Subcutaneous abdominal adipose tissue (tissue), 5 donors: ENCODE data around the gene CTTN.

ENCODE experiments used
- H3K27ac ChIP-seq: one replicate; pipeline ENCODE4 v1.7.0; 2013; ENCODE audit warnings: low read depth, mild to moderate bottlenecking, inconsistent platforms, low read length, moderate library complexity
- H3K27me3 ChIP-seq, 5 donors: one replicate each; pipeline ENCODE4 v1.7.0; 2013; ENCODE audit warnings: low read length in 5 of 5, inconsistent platforms in 1 of 5; ENCODE audit not compliant: control insufficient read depth in 5 of 5, insufficient read depth in 4 of 5
- H3K36me3 ChIP-seq, 5 donors: one replicate each; pipeline ENCODE4 v1.7.0; 2013; ENCODE audit warnings: low read length in 5 of 5; ENCODE audit not compliant: control insufficient read depth in 5 of 5, insufficient read depth in 5 of 5
- H3K4me1 ChIP-seq, 5 donors: one replicate each; pipeline ENCODE4 v1.7.0; 2013; ENCODE audit warnings: low read length in 5 of 5, mild to moderate bottlenecking in 3 of 5, moderate library complexity in 1 of 5; ENCODE audit not compliant: control insufficient read depth in 5 of 5, insufficient read depth in 5 of 5
- H3K4me3 ChIP-seq, 5 donors: one replicate each; pipeline ENCODE4 v1.7.0; 2013; ENCODE audit warnings: low read length in 5 of 5, low read depth in 1 of 5
- H3K9ac ChIP-seq, 5 donors: one replicate each; pipeline ENCODE4 v1.7.0; 2013; ENCODE audit warnings: low read length in 5 of 5, mild to moderate bottlenecking in 4 of 5, moderate library complexity in 3 of 5
- H3K9me3 ChIP-seq, 5 donors: one replicate each; pipeline ENCODE4 v1.7.0; 2013; ENCODE audit warnings: low read length in 5 of 5; ENCODE audit not compliant: control insufficient read depth in 5 of 5
- donor health status: healthy.
- donor health status: healthy.
- donor health status: healthy.
- donor health status: healthy.
- donor health status: healthy.

Gene CTTN

GRCh38 chr11:70397983-70398833, at the start of gene CTTN:
CTTN (plus strand) TSS chr11:70398529; CDS start chr11:70407298, 8,769 bp downstream.
- H3K27ac ChIP-seq, result peak within 1 kb of the TSS; percentile 75
- peaks cover 0 to 3% (median 0%) of the 10 kb centered on the region in 5 donors for H3K36me3 ChIP-seq
- H3K4me3 ChIP-seq, result peak within 1 kb of the TSS; percentile 79 to 83 (median 81)
- H3K4me1 ChIP-seq, result peaks cover 8 to 36% (median 32%) of the 10 kb centered on the region in 5 donors
- no peaks in the 10 kb centered on the region for H3K9me3 ChIP-seq
- peak within 1 kb of the TSS; percentile 52 to 88 (median 81) for H3K9ac ChIP-seq
- H3K27me3 ChIP-seq, result no peaks in the 10 kb centered on the region

GRCh38 chr11:70348608-70349007, 49.7 kb upstream of the CTTN start:
- H3K36me3 ChIP-seq, result peaks cover 18 to 66% (median 48%) of the 10 kb centered on the region in 5 donors
- H3K4me1 ChIP-seq, result peaks cover 3 to 13% (median 11%) of the 10 kb centered on the region in 5 donors
- no peaks in the 10 kb centered on the region for H3K9me3 ChIP-seq
- no peak overlapping the region for H3K4me3 ChIP-seq
- no peaks in the 10 kb centered on the region for H3K27me3 ChIP-seq
- no peak overlapping the region for H3K9ac ChIP-seq
- H3K27ac ChIP-seq, result no peak overlapping the region

- Histone ChIP-seq H3K9ac (no peak overlapping the region), H3K27me3 (no peaks in the 10 kb centered on the region), H3K9me3 (no peaks in the 10 kb centered on the region), H3K27ac (no peak overlapping the region), H3K4me1 (peaks cover 3 to 13% (median 11%) of the 10 kb centered on the region in 5 donors), H3K4me3 (no peak overlapping the region), H3K36me3 (peaks cover 24 to 69% (median 55%) of the 10 kb centered on the region in 5 donors)
Observed at GRCh38 chr11:70351646-70352045, 46.7 kb upstream of the CTTN start.

GRCh38 chr11:70352100-70352499, 46.2 kb upstream of the CTTN start:
- H3K9ac ChIP-seq, result no peak overlapping the region
- peaks cover 3 to 13% (median 11%) of the 10 kb centered on the region in 5 donors for H3K4me1 ChIP-seq
- no peak overlapping the region for H3K4me3 ChIP-seq
- H3K27me3 ChIP-seq, result no peaks in the 10 kb centered on the region
- no peaks in the 10 kb centered on the region for H3K9me3 ChIP-seq
- no peak overlapping the region for H3K27ac ChIP-seq
- peaks cover 20 to 70% (median 58%) of the 10 kb centered on the region in 5 donors for H3K36me3 ChIP-seq

- H3K4me1 ChIP-seq, result peaks cover 3 to 13% (median 11%) of the 10 kb centered on the region in 5 donors
- H3K9me3 ChIP-seq, result no peaks in the 10 kb centered on the region
- H3K36me3 ChIP-seq, result peaks cover 20 to 68% (median 55%) of the 10 kb centered on the region in 5 donors
- H3K27me3 ChIP-seq, result no peaks in the 10 kb centered on the region
- H3K4me3 ChIP-seq, result no peak overlapping the region
- no peak overlapping the region for H3K9ac ChIP-seq
- no peak overlapping the region for H3K27ac ChIP-seq
Observed at GRCh38 chr11:70352601-70353000, 45.7 kb upstream of the CTTN start.

DNA sequence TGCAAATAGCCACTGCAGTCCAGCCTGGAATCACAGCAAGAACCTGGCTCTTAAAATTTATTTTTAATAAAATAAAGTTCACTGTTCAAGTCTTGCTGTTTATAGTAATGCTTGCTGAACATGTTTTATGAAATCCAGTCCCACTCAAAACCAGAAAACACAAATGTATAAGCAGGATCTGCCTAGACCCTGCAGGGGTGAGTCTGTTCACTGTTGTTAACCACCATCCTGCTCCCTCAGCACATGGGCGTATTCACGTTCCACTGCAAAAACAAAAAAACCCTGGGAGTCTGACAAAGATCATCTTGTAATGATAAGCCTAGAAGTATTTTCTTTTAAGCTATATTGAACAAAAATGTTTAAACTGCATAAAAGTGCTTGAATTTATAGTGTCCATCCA, 45.0 kb upstream of the CTTN start:
- Histone ChIP-seq H3K27me3 (no peaks in the 10 kb centered on the region), H3K36me3 (peaks cover 17 to 62% (median 51%) of the 10 kb centered on the region in 5 donors), H3K4me3 (no peak overlapping the region), H3K4me1 (peaks cover 3 to 17% (median 13%) of the 10 kb centered on the region in 5 donors), H3K27ac (no peak overlapping the region), H3K9me3 (no peaks in the 10 kb centered on the region), H3K9ac (no peak overlapping the region)

DNA sequence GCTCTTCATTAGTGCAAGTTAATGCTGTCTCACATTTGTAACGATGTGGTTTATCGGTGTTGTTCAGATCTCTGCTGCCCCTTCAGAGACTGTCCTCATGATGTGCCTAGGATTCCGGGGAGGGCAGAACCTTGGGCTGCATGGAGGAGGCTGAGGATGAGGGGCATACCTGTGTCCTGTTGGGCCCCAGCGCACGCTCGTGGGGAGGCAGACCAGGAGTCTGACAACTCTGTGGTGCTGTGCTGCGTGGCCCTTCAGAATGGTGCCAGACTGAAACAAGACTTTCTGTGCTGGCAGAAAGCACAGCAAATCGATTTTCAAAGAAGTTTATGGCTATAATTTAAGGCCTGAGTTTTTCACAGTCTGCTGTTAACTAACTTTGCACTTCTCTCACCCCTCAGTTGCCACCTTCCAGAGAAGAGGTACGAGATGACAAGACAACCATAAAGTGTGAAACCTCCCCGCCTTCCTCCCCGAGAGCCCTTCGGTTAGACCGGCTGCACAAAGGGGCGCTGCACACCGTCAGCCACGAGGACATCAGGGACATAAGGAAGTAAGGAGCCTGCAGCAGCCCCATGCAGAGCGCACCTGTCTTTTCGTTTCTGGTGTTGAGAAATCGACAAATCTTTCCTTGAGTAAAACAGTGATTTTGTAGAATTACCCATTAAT, 44.3 kb upstream of the CTTN start:
- Histone ChIP-seq H3K9ac (no peak overlapping the region), H3K9me3 (no peaks in the 10 kb centered on the region), H3K4me1 (peaks cover 3 to 17% (median 14%) of the 10 kb centered on the region in 5 donors), H3K4me3 (no peak overlapping the region), H3K36me3 (peaks cover 15 to 62% (median 50%) of the 10 kb centered on the region in 5 donors), H3K27me3 (no peaks in the 10 kb centered on the region), H3K27ac (no peak overlapping the region)

GRCh38 chr11:70354629-70355028, 43.7 kb upstream of the CTTN start:
- Histone ChIP-seq H3K9me3 (no peaks in the 10 kb centered on the region), H3K4me3 (no peak overlapping the region), H3K36me3 (peaks cover 10 to 62% (median 51%) of the 10 kb centered on the region in 5 donors), H3K27ac (no peak overlapping the region), H3K9ac (no peak overlapping the region), H3K27me3 (no peaks in the 10 kb centered on the region), H3K4me1 (peaks cover 3 to 18% (median 16%) of the 10 kb centered on the region in 5 donors)

GRCh38 chr11:70358753-70359152, 39.6 kb upstream of the CTTN start:
- peaks cover 13 to 79% (median 62%) of the 10 kb centered on the region in 5 donors for H3K36me3 ChIP-seq
- no peaks in the 10 kb centered on the region for H3K27me3 ChIP-seq
- H3K4me3 ChIP-seq, result no peak overlapping the region
- H3K9me3 ChIP-seq, result no peaks in the 10 kb centered on the region
- H3K4me1 ChIP-seq, result peaks cover 0 to 9% (median 7%) of the 10 kb centered on the region in 5 donors
- H3K9ac ChIP-seq, result no peak overlapping the region
- no peak overlapping the region for H3K27ac ChIP-seq
